Colonic mucosa (tissue), 4 donors: ENCODE data around the gene PCCA. TPM values are rescaled to one million over a fixed set of nuclear protein-coding genes. Genes with fewer than 3 reads are reported as not detected.

ENCODE experiments used
- DNase-seq: peaks from one replicate; pipeline ENCODE4 v3.0.0-alpha.2; 2020
- H3K27ac ChIP-seq: fragments of 200-600 bp; one replicate; pipeline ENCODE4 v1.8.0; 2021
- H3K27me3 ChIP-seq: fragments of 200-600 bp; one replicate; pipeline ENCODE4 v1.8.0; 2021
- H3K36me3 ChIP-seq: fragments of 200-600 bp; one replicate; pipeline ENCODE4 v1.8.0; 2021
- H3K4me1 ChIP-seq: fragments of 200-600 bp; one replicate; pipeline ENCODE4 v1.8.0; 2021; ENCODE audit warnings: mild to moderate bottlenecking
- H3K4me3 ChIP-seq: fragments of 200-600 bp; one replicate; pipeline ENCODE4 v1.8.0; 2021
- H3K9ac ChIP-seq, 2 donors: one replicate each; pipeline ENCODE4 v1.7.0; 2013; ENCODE audit warnings: control low read depth in 2 of 2, low read depth in 2 of 2, low read length in 2 of 2
- H3K9me3 ChIP-seq: fragments of 200-600 bp; one replicate; pipeline ENCODE4 v1.8.0; 2021
- intact Hi-C: fragments of 100-400 bp; cut with DNase I; formaldehyde crosslinking; loops from one replicate; pipeline ENCODE4 v1.14.1; 2022
- total RNA-seq, 2 donors: library from RNA; stranded (reverse); fragmentation: NEBNext Ultra II Directional in 1 of 2; extraction: Animal tissue kit (Norgen Biotek cat#: 25700) in 1 of 2; gene quantifications; one replicate each; pipeline ENCODE4 v1.2.1, GENCODE V29; 2021
- TF ChIP-seq, protein P1 (sequence below): fragments of 200-600 bp; IDR thresholded peaks from one replicate; pipeline ENCODE4 v1.8.0; 2022; ENCODE audit warnings: antibody characterized with exemption, mild to moderate bottlenecking
- donor health status: healthy.
- donor health status: DM: no; HTN: no; CAD: no.
- donor health status: DM: no; HTN: no; CAD: no.

The PCCA gene
- total RNA-seq, 2 donors from 2014 or later, result 65.5 to 109 TPM

GRCh38 chr13:100349594-100349993, 260.7 kb downstream of the PCCA start:
- H3K9me3 ChIP-seq, result no peaks in the 10 kb centered on the region
- TF ChIP-seq, protein P1, sequence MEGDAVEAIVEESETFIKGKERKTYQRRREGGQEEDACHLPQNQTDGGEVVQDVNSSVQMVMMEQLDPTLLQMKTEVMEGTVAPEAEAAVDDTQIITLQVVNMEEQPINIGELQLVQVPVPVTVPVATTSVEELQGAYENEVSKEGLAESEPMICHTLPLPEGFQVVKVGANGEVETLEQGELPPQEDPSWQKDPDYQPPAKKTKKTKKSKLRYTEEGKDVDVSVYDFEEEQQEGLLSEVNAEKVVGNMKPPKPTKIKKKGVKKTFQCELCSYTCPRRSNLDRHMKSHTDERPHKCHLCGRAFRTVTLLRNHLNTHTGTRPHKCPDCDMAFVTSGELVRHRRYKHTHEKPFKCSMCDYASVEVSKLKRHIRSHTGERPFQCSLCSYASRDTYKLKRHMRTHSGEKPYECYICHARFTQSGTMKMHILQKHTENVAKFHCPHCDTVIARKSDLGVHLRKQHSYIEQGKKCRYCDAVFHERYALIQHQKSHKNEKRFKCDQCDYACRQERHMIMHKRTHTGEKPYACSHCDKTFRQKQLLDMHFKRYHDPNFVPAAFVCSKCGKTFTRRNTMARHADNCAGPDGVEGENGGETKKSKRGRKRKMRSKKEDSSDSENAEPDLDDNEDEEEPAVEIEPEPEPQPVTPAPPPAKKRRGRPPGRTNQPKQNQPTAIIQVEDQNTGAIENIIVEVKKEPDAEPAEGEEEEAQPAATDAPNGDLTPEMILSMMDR, result no peak
- intact Hi-C loops, result no loop called here

DNA sequence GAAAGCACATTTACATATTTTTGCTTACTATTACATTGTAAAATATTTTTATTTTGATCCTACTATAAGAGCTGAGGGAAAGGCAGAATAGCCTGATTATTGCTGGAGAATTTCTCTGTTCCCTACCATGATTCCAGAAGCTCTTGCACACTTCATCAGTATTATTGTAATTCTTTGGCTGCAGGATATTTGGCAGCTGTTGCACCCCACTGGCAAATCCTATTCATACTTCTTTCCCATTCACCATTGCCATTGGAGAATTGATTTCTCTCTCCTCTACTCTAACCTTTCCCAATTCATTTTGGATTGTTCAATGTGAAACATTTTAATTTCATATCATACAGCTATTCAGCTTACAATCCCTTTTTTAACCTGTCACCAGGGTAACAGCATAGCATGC, 261.7 kb downstream of the PCCA start:
- no peaks in the 10 kb centered on the region for H3K27me3 ChIP-seq
- H3K9me3 ChIP-seq, result no peaks in the 10 kb centered on the region
- no peak overlapping the region for H3K9ac ChIP-seq
- TF ChIP-seq, protein P1, result no peak
- no peak overlapping the region for H3K4me3 ChIP-seq
- no peak overlapping the region for H3K27ac ChIP-seq
- H3K36me3 ChIP-seq, result no peaks in the 10 kb centered on the region
- no peaks in the 10 kb centered on the region for H3K4me1 ChIP-seq
- intact Hi-C loops, result no loop called here
- no peak for DNase-seq

More at GRCh38 chr13:100349594-100349993, 260.7 kb downstream of the PCCA start:
- Histone ChIP-seq H3K27ac (no peak overlapping the region), H3K9ac (no peak overlapping the region), H3K36me3 (no peaks in the 10 kb centered on the region), H3K4me3 (no peak overlapping the region), H3K4me1 (no peaks in the 10 kb centered on the region), H3K27me3 (no peaks in the 10 kb centered on the region)
- DNase-seq, result no peak

- Histone ChIP-seq H3K9me3 (no peaks in the 10 kb centered on the region), H3K4me3 (no peak overlapping the region), H3K27me3 (no peaks in the 10 kb centered on the region), H3K27ac (no peak overlapping the region), H3K9ac (no peak overlapping the region), H3K36me3 (no peaks in the 10 kb centered on the region), H3K4me1 (no peaks in the 10 kb centered on the region)
- no peak for DNase-seq
- intact Hi-C loops, result no loop called here
- TF ChIP-seq, protein P1, result no peak
Observed at GRCh38 chr13:100356426-100356825, 267.5 kb downstream of the PCCA start.

- TF ChIP-seq, protein P1, result no peak
- H3K9me3 ChIP-seq, result no peaks in the 10 kb centered on the region
- H3K4me3 ChIP-seq, result no peak overlapping the region
- intact Hi-C loops, result no loop called here
- H3K27me3 ChIP-seq, result no peaks in the 10 kb centered on the region
- H3K27ac ChIP-seq, result no peak overlapping the region
- H3K4me1 ChIP-seq, result no peaks in the 10 kb centered on the region
- no peak for DNase-seq
- H3K36me3 ChIP-seq, result no peaks in the 10 kb centered on the region
- no peak overlapping the region for H3K9ac ChIP-seq
Observed at GRCh38 chr13:100356889-100357288, 268.0 kb downstream of the PCCA start.

DNA sequence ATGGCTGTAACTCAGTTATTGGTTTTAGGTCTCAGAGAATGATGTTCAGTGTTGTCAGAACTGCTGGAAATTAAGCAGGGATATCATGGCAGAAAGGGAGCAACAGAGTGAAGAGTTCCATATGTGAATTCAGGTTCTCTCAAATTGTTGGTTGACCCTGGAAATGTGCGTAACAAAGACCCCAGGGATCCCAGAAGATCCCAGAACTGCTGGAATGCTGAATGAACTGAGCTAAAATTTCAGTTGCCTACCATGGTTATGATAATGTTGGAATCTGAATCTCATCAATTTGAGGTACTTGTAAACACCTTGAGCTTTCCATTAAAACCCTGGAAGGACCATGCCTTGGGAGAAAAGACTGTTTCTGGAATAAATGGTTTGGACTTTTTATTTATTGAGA, 268.9 kb downstream of the PCCA start:
- Histone ChIP-seq H3K4me3 (no peak overlapping the region), H3K27ac (no peak overlapping the region), H3K9ac (no peak overlapping the region), H3K4me1 (no peaks in the 10 kb centered on the region), H3K36me3 (no peaks in the 10 kb centered on the region), H3K27me3 (no peaks in the 10 kb centered on the region), H3K9me3 (no peaks in the 10 kb centered on the region)
- intact Hi-C loops, result no loop called here
- TF ChIP-seq, protein P1, result no peak
- no peak for DNase-seq

GRCh38 chr13:100361504-100361903, 272.6 kb downstream of the PCCA start:
- intact Hi-C loops, result no loop called here
- TF ChIP-seq, protein P1, result no peak
- Histone ChIP-seq H3K27ac (no peak overlapping the region), H3K9me3 (no peaks in the 10 kb centered on the region), H3K4me3 (no peak overlapping the region), H3K9ac (no peak overlapping the region), H3K36me3 (no peaks in the 10 kb centered on the region), H3K4me1 (no peaks in the 10 kb centered on the region), H3K27me3 (no peaks in the 10 kb centered on the region)
- DNase-seq, result no peak
